HG02970 (cell line): ENCODE results near the gene TRIM50.
"Not testable (repeated sequence)": the region's sequence is repeated elsewhere in the genome, so short reads cannot be mapped to it uniquely, and the experiment has no call there.

Experiments
- ATAC-seq: cut with Tn5 transposase; IDR thresholded peaks from one replicate; pipeline ENCODE4 v1.9.1; 2021; ENCODE audit warnings: mild to moderate bottlenecking, moderate library complexity, moderate number of reproducible peaks; ENCODE audit not compliant: unreplicated experiment, low FRiP score

Gene TRIM50

GRCh38 chr7:73327922-73328321 lies at the start of gene TRIM50, which contains the start of gene FKBP6:
TRIM50 (minus strand) TSS chr7:73328082; CDS start chr7:73324787, 3,295 bp downstream.
FKBP6 (plus strand) TSS chr7:73328161; CDS start chr7:73328429, 268 bp downstream.
- ATAC-seq: not testable (repeated sequence)

GRCh38 chr7:73376671-73377412 lies 49.0 kb upstream of the TRIM50 start:
- no peak for ATAC-seq

- not testable (repeated sequence) for ATAC-seq
These were observed 48.4 kb upstream of the TRIM50 start for GRCh38 chr7:73376262-73376661.

- ATAC-seq: no peak
These were observed 45.9 kb upstream of the TRIM50 start for GRCh38 chr7:73373741-73374140.

- ATAC-seq: no peak
These were observed 41.7 kb upstream of the TRIM50 start for GRCh38 chr7:73369622-73370021.

GRCh38 chr7:73369009-73369408 lies 41.1 kb upstream of the TRIM50 start:
- no peak for ATAC-seq

- no peak for ATAC-seq
These were observed 39.1 kb upstream of the TRIM50 start for GRCh38 chr7:73366990-73367389.

- no peak for ATAC-seq
These were observed 38.2 kb upstream of the TRIM50 start for GRCh38 chr7:73366127-73366526.

- no peak for ATAC-seq
These were observed 36.3 kb upstream of the TRIM50 start for GRCh38 chr7:73364006-73364728.

- ATAC-seq: no peak
These were observed 35.5 kb upstream of the TRIM50 start for GRCh38 chr7:73363225-73364005.

- ATAC-seq: not testable (repeated sequence)
These were observed 32.7 kb upstream of the TRIM50 start for GRCh38 chr7:73360590-73360989.

- ATAC-seq: no peak
These were observed 32.0 kb upstream of the TRIM50 start for GRCh38 chr7:73359746-73360375.

GRCh38 chr7:73359306-73359705 lies 31.4 kb upstream of the TRIM50 start:
- no peak for ATAC-seq

- ATAC-seq: no peak
These were observed 30.9 kb upstream of the TRIM50 start for GRCh38 chr7:73358590-73359275.

- no peak for ATAC-seq
These were observed 28.3 kb upstream of the TRIM50 start for GRCh38 chr7:73356159-73356558.

GRCh38 chr7:73354821-73355220 lies 26.9 kb upstream of the TRIM50 start:
- no peak for ATAC-seq

GRCh38 chr7:73354196-73354595 lies 26.3 kb upstream of the TRIM50 start:
- ATAC-seq: no peak

GRCh38 chr7:73353243-73353642 lies 25.4 kb upstream of the TRIM50 start:
- no peak for ATAC-seq

GRCh38 chr7:73352784-73353183 lies 24.9 kb upstream of the TRIM50 start:
- ATAC-seq: no peak
